Lower lobe of right lung (tissue), 2 donors: ENCODE results near the gene DAZAP1. TPM values are rescaled to one million over a fixed set of nuclear protein-coding genes. Genes with fewer than 3 reads are reported as not detected.

Source experiments
- ATAC-seq, 2 donors: fragments of 200-7000 bp; cut with Tn5 transposase; one replicate each; pipeline ENCODE4 v1.9.1; 2020 to 2022; ENCODE audit warnings: mild to moderate bottlenecking in 2 of 2, moderate library complexity in 2 of 2
- DNase-seq: peaks from one replicate; pipeline ENCODE4 v3.0.0-alpha.2; 2020
- H3K27ac ChIP-seq: fragments of 200-600 bp; one replicate; pipeline ENCODE4 v1.8.0; 2022
- H3K27me3 ChIP-seq: fragments of 200-600 bp; one replicate; pipeline ENCODE4 v1.8.0; 2022; ENCODE audit warnings: low read depth
- H3K36me3 ChIP-seq: fragments of 200-600 bp; one replicate; pipeline ENCODE4 v1.8.0; 2022; ENCODE audit warnings: mild to moderate bottlenecking
- H3K4me1 ChIP-seq: fragments of 200-600 bp; one replicate; pipeline ENCODE4 v1.8.0; 2022
- H3K4me3 ChIP-seq: fragments of 200-600 bp; one replicate; pipeline ENCODE4 v1.8.0; 2022; ENCODE audit warnings: mild to moderate bottlenecking
- H3K9me3 ChIP-seq: fragments of 200-600 bp; one replicate; pipeline ENCODE4 v1.8.0; 2022
- CTCF ChIP-seq: fragments of 200-600 bp; IDR thresholded peaks from one replicate; pipeline ENCODE4 v1.8.0; 2022; ENCODE audit warnings: antibody characterized with exemption, mild to moderate bottlenecking
- intact Hi-C: fragments of 100-400 bp; cut with DNase I; formaldehyde crosslinking; loops from one replicate; pipeline ENCODE4 v1.11.0; 2022
- total RNA-seq: library from RNA; stranded (reverse); fragmentation: NEBNext Ultra II Directional; extraction: Animal tissue kit (Norgen Biotek cat#: 25700); gene quantifications from one replicate; pipeline ENCODE4 v1.2.1, GENCODE V29; 2021
- donor health status: DM: no; HTN: yes; CAD: no; lungs with severe emphysema.

DAZAP1 gene
- total RNA-seq, 1 donor from 2014 or later, result 89.4 TPM

GRCh38 chr19:1379961-1380489 lies 27.4 kb upstream of the DAZAP1 start:
- Histone ChIP-seq H3K27me3 (no peaks in the 10 kb centered on the region), H3K27ac (no peak overlapping the region), H3K36me3 (peaks cover 22% of the 10 kb centered on the region), H3K4me1 (peaks cover 7% of the 10 kb centered on the region), H3K4me3 (no peak overlapping the region), H3K9me3 (no peaks in the 10 kb centered on the region)
- DNase-seq (no peak), ATAC-seq (no peak)
- no peak for TF ChIP-seq CTCF
- intact Hi-C loops, result no loop called here

GRCh38 chr19:1382250-1382649 lies 25.1 kb upstream of the DAZAP1 start:
- Histone ChIP-seq H3K4me1 (peaks cover 18% of the 10 kb centered on the region), H3K9me3 (no peaks in the 10 kb centered on the region), H3K4me3 (no peak overlapping the region), H3K27me3 (no peaks in the 10 kb centered on the region), H3K27ac (no peak overlapping the region), H3K36me3 (peaks cover 10% of the 10 kb centered on the region)
- DNase-seq, result no peak
- no peak for ATAC-seq
- intact Hi-C loops, result no loop called here
- TF ChIP-seq CTCF, result no peak

GRCh38 chr19:1383017-1383311 lies 24.4 kb upstream of the DAZAP1 start:
- DNase-seq (no peak), ATAC-seq (no peak)
- Histone ChIP-seq H3K4me3 (peak overlapping the region; percentile 89), H3K27me3 (no peaks in the 10 kb centered on the region), H3K9me3 (no peaks in the 10 kb centered on the region), H3K4me1 (peaks cover 18% of the 10 kb centered on the region), H3K36me3 (peaks cover 5% of the 10 kb centered on the region), H3K27ac (peak overlapping the region; percentile 82)
- intact Hi-C loops, result no loop called here
- no peak for TF ChIP-seq CTCF

- peaks cover 18% of the 10 kb centered on the region for H3K4me1 ChIP-seq
- TF ChIP-seq CTCF, result peak; percentile 21
- intact Hi-C loops, result no loop called here
Observed at GRCh38 chr19:1383312-1384084, 23.9 kb upstream of the DAZAP1 start, which contains the start of gene NDUFS7. NDUFS7 (plus strand) TSS chr19:1383907; CDS start chr19:1383927, 20 bp downstream.

GRCh38 chr19:1384085-1384462 lies 23.3 kb upstream of the DAZAP1 start:
- no peaks in the 10 kb centered on the region for H3K27me3 ChIP-seq
- peaks cover 18% of the 10 kb centered on the region for H3K4me1 ChIP-seq
- DNase-seq (no peak), ATAC-seq (peak; percentile 3 to 11)
- peaks cover 13% of the 10 kb centered on the region for H3K36me3 ChIP-seq
- intact Hi-C loops, result no loop called here
- H3K27ac ChIP-seq, result peak overlapping the region; percentile 82
- no peaks in the 10 kb centered on the region for H3K9me3 ChIP-seq
- TF ChIP-seq CTCF, result no peak
- H3K4me3 ChIP-seq, result peak overlapping the region; percentile 89

More at GRCh38 chr19:1383312-1384084, 23.9 kb upstream of the DAZAP1 start, which contains the start of gene NDUFS7:
- H3K27me3 ChIP-seq, result no peaks in the 10 kb centered on the region
- H3K4me3 ChIP-seq, result peak within 1 kb of the TSS; percentile 89
- ATAC-seq (peak; percentile 95 to 96), DNase-seq (peak; percentile 92)
- H3K27ac ChIP-seq, result peak within 1 kb of the TSS; percentile 82
- peaks cover 7% of the 10 kb centered on the region for H3K36me3 ChIP-seq
- no peaks in the 10 kb centered on the region for H3K9me3 ChIP-seq
